Nephron (organoid): ENCODE results near the gene UBE2Q2.
"Not testable (repeated sequence)": the region's sequence is repeated elsewhere in the genome, so short reads cannot be mapped to it uniquely, and the experiment has no call there.

ENCODE experiments used
- H3K27ac Mint-ChIP-seq, 3 experiments: 2 replicates each; pipeline ENCODE4 v1.8.0; 2020; ENCODE audit warnings: mixed read lengths in 3 of 3, mild to moderate bottlenecking in 2 of 3, moderate library complexity in 1 of 3
- H3K27me3 Mint-ChIP-seq: 2 replicates; pipeline ENCODE4 v1.8.0; 2021; ENCODE audit warnings: low read depth, mild to moderate bottlenecking, moderate library complexity, mixed read lengths
- H3K36me3 Mint-ChIP-seq: 2 replicates; pipeline ENCODE4 v1.8.0; 2020; ENCODE audit warnings: low read depth, mixed read lengths
- H3K4me1 Mint-ChIP-seq: 2 replicates; pipeline ENCODE4 v1.8.0; 2020; ENCODE audit warnings: mixed read lengths
- H3K4me3 Mint-ChIP-seq, 3 experiments: 2 replicates each; pipeline ENCODE4 v1.8.0; 2020; ENCODE audit warnings: mild to moderate bottlenecking in 3 of 3, mixed read lengths in 3 of 3, moderate library complexity in 2 of 3
- H3K9me3 Mint-ChIP-seq: 2 replicates; pipeline ENCODE4 v1.8.0; 2020; ENCODE audit warnings: mixed read lengths
- TF ChIP-seq, protein P1 (sequence below), 3 experiments: fragments of 200-600 bp; sonication (generic); IDR thresholded peaks; one replicate each; pipeline ENCODE4 v1.5.0; 2021; ENCODE audit warnings: antibody characterized with exemption in 3 of 3; ENCODE audit not compliant: unreplicated experiment in 3 of 3

The UBE2Q2 gene

DNA sequence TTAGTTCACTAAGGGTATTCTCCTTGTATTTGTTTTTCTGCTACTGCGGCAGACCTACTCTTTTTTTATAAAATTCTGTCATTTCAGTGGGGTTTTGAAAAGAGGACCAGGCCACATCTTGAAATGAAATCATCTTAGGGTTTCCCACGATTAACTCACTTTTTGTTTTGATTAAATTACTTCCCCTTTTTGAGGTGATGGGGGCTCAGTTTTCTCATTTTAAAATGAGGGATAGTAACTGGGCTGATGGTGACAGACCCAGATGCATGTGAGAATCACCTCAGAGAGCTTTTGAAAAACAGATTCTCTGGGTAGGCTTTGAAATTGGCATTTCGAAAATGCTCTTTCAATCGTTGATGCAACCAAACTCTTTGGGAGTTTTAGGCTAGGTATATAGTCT lies 24.2 kb downstream of the UBE2Q2 start:
- H3K9me3 Mint-ChIP-seq, result no peaks in the 10 kb centered on the region
- TF ChIP-seq, protein P1, sequence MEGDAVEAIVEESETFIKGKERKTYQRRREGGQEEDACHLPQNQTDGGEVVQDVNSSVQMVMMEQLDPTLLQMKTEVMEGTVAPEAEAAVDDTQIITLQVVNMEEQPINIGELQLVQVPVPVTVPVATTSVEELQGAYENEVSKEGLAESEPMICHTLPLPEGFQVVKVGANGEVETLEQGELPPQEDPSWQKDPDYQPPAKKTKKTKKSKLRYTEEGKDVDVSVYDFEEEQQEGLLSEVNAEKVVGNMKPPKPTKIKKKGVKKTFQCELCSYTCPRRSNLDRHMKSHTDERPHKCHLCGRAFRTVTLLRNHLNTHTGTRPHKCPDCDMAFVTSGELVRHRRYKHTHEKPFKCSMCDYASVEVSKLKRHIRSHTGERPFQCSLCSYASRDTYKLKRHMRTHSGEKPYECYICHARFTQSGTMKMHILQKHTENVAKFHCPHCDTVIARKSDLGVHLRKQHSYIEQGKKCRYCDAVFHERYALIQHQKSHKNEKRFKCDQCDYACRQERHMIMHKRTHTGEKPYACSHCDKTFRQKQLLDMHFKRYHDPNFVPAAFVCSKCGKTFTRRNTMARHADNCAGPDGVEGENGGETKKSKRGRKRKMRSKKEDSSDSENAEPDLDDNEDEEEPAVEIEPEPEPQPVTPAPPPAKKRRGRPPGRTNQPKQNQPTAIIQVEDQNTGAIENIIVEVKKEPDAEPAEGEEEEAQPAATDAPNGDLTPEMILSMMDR (IDR thresholded peaks at IDR 0.05; ENCODE audit: unreplicated experiment in 3 of 3), result no peak
- H3K36me3 Mint-ChIP-seq, result peaks cover 29% of the 10 kb centered on the region
- H3K27ac Mint-ChIP-seq, result no peak overlapping the region
- H3K27me3 Mint-ChIP-seq, result no peaks in the 10 kb centered on the region
- H3K4me3 Mint-ChIP-seq, result no peak overlapping the region
- peaks cover 4% of the 10 kb centered on the region for H3K4me1 Mint-ChIP-seq

DNA sequence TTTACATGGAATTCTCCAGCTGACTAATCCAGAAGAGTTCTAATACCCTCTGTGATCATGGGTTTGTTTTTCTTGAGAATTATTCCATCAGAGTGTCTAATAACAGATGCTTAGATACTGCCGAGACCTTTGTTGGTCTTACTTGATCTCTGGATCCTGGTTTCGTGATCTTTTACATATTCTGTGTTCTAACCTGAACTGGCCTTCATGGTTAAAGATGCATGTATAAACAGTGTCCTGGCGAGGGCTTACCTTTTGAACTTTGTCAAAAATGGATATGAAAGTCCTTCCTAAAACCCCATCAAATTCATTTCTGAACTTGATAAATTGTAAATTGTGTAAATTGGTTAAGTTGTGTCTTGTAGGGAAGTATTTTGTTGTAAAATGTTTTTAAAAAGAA lies 24.8 kb downstream of the UBE2Q2 start:
- Mint-ChIP-seq H3K27me3 (no peaks in the 10 kb centered on the region), H3K27ac (no peak overlapping the region), H3K36me3 (peaks cover 26% of the 10 kb centered on the region), H3K9me3 (no peaks in the 10 kb centered on the region), H3K4me3 (no peak overlapping the region), H3K4me1 (peaks cover 4% of the 10 kb centered on the region)
- TF ChIP-seq, protein P1 (IDR thresholded peaks at IDR 0.05; ENCODE audit: unreplicated experiment in 3 of 3), result no peak

DNA sequence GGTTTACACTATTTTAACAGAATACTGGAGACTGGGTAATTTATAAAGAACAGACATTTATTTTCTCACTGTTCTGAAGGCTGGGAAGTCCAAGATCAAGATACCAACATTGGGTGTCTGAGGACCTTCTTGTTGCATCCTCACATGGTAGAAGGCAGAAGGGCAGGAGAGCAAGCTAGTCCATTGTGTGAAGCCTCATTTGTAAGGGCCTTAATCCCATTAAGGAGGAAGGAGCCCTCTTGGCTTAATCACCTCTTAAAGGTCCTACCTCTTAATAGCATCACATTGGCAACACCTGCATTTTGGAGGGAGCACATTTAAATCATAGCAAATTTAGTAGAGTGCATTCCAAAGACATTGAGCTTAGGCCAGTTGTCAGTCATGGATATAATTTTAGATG lies 26.2 kb downstream of the UBE2Q2 start:
- H3K4me1 Mint-ChIP-seq, result no peaks in the 10 kb centered on the region
- peaks cover 32% of the 10 kb centered on the region for H3K36me3 Mint-ChIP-seq
- H3K9me3 Mint-ChIP-seq, result no peaks in the 10 kb centered on the region
- H3K4me3 Mint-ChIP-seq, result no peak overlapping the region
- no peaks in the 10 kb centered on the region for H3K27me3 Mint-ChIP-seq
- H3K27ac Mint-ChIP-seq, result no peak overlapping the region
- TF ChIP-seq, protein P1 (IDR thresholded peaks at IDR 0.05; ENCODE audit: unreplicated experiment in 3 of 3), result no peak

DNA sequence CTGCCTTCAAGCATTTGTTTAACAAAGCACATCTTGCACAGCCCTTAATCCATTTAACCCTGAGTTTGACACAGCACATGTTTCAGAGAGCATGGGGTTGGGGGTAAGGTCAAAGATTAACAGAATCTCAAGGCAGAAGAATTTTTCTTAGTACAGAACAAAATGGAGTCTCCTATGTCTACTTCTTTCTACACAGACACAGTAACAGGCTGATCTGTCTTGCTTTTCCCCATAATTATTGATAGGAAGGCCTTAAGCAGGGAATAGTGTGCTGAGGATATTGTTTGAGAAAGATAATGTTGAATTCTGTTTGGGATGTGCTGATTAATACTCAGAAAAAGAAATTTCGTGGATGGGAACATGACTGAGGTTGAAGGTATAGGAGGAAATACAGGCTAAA lies 28.3 kb downstream of the UBE2Q2 start:
- peaks cover 44% of the 10 kb centered on the region for H3K36me3 Mint-ChIP-seq
- not testable (repeated sequence) for H3K4me1 Mint-ChIP-seq, H3K27me3 Mint-ChIP-seq, H3K27ac Mint-ChIP-seq, H3K4me3 Mint-ChIP-seq, H3K9me3 Mint-ChIP-seq

DNA sequence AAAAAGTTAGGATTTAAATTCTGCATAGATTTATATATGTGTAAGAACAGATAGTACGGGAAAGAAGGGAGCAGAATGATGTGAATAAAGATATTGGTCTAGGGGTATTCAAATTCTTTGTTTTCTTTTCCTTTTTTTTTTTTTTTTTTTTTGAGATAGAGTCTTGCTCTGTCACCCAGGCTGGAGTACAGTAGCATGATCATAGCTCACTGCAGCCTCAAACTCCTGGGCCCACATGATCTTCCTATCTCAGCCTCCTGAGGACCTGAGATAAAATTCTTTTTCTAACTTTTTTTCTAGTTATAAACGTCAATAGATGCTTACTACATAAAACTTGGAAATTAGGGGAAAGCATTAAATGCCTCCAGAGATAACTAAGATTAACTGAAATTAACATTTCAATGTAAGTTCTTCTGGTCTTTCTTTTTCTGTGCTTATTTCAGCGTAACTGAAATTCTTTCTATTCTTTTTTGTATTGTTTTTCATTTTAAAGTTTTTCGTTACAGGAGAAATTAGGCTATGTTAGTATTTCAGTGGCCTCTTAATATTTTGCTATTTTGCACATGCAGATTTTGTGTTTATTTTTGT lies 29.2 kb downstream of the UBE2Q2 start:
- Mint-ChIP-seq H3K4me3 (no peak overlapping the region), H3K36me3 (peaks cover 45% of the 10 kb centered on the region), H3K9me3 (no peaks in the 10 kb centered on the region), H3K4me1 (no peaks in the 10 kb centered on the region), H3K27ac (no peak overlapping the region), H3K27me3 (no peaks in the 10 kb centered on the region)
- TF ChIP-seq, protein P1 (IDR thresholded peaks at IDR 0.05; ENCODE audit: unreplicated experiment in 3 of 3), result no peak

DNA sequence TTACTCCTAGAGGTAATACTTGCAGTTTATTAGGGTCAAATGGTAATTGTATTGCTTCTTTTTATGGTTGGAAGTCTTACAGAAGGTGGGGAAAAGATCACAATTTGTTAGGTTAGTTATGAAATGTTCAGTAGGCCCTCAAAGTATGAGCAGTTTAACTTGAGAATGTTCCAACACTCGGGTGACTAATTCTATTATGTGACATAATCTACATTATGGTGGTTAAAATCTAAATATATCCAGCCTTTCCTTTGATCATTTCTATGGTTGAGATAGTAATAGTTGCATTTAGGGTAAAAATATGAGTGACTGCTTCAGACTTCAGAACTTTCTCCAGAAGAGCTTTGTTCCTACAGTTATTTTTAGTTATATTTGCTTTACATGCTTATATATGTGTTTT lies 40.8 kb downstream of the UBE2Q2 start:
- no peak overlapping the region for H3K27ac Mint-ChIP-seq

More for the DNA sequence above, 40.8 kb downstream of the UBE2Q2 start:
- Mint-ChIP-seq H3K27me3 (no peaks in the 10 kb centered on the region), H3K4me1 (no peaks in the 10 kb centered on the region), H3K4me3 (no peak overlapping the region), H3K9me3 (no peaks in the 10 kb centered on the region), H3K36me3 (peaks cover 47% of the 10 kb centered on the region)
- TF ChIP-seq, protein P1 (IDR thresholded peaks at IDR 0.05; ENCODE audit: unreplicated experiment in 3 of 3), result no peak
